Tibial nerve (tissue), 4 donors: ENCODE data around the gene FNDC3B.

Source experiments
- EP300 ChIP-seq, 2 donors: sonication (generic); formaldehyde crosslinking; IDR thresholded peaks; one replicate each; pipeline ENCODE4 v1.6.1; 2017; ENCODE audit warnings: antibody characterized with exemption in 2 of 2, mild to moderate bottlenecking in 1 of 2
- POLR2A ChIP-seq, 2 donors: fragments of 450-650 bp; IDR thresholded peaks; one replicate each; pipeline ENCODE4 v1.6.1; 2017; ENCODE audit warnings: antibody characterized with exemption in 2 of 2, mild to moderate bottlenecking in 2 of 2, moderate library complexity in 2 of 2
- TF ChIP-seq, protein P1 (sequence below), 5 experiments: fragments of 200-600 bp in 3 of 5; fragments of 450-650 bp in 2 of 5; sonication (generic) in 3 of 5; IDR thresholded peaks; one replicate each; pipeline ENCODE4 v1.5.1; 2016 to 2019; ENCODE audit warnings: antibody characterized with exemption in 5 of 5, mild to moderate bottlenecking in 3 of 5, moderate library complexity in 2 of 5

DNA sequence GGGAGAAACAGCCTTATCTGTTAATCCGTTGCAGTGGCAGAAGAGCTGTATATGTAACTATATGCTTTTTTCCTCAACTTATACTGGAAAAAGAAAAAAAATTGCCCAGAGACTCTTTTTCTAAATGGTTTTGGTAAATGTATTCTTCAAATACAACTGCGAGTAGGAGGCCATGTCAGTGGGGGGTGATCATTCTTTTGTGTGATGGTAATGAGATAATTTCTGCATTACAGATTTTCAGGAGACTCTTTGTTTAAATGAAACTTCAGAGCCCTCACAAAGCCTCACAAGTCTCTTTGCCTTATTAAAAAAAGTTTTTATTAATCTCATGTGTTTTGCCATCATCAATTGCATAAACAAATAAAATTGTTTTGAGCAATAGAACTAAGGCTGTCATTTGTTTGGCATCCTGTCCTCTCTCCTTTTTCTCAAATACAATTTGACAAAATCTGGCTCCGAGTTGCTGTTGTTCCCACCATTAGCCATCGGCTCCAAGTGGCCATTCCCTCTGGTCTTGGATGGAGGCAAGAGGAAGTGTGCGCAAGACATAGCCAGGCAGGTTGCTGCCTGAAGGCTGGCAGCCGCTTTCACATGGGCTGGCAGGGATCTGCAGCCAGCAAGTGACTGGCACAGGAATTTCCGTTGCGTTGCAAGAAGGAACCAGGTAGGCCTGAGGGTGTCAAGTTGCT lies 116.7 kb downstream of the FNDC3B start:
- TF ChIP-seq, protein P1, sequence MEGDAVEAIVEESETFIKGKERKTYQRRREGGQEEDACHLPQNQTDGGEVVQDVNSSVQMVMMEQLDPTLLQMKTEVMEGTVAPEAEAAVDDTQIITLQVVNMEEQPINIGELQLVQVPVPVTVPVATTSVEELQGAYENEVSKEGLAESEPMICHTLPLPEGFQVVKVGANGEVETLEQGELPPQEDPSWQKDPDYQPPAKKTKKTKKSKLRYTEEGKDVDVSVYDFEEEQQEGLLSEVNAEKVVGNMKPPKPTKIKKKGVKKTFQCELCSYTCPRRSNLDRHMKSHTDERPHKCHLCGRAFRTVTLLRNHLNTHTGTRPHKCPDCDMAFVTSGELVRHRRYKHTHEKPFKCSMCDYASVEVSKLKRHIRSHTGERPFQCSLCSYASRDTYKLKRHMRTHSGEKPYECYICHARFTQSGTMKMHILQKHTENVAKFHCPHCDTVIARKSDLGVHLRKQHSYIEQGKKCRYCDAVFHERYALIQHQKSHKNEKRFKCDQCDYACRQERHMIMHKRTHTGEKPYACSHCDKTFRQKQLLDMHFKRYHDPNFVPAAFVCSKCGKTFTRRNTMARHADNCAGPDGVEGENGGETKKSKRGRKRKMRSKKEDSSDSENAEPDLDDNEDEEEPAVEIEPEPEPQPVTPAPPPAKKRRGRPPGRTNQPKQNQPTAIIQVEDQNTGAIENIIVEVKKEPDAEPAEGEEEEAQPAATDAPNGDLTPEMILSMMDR (IDR thresholded peaks at IDR 0.05): no peak
- TF ChIP-seq POLR2A (IDR thresholded peaks at IDR 0.05) (no peak), EP300 (IDR thresholded peaks at IDR 0.05) (no peak)
